ENCODE results near the gene CAMK1D. TPM values are rescaled to one million over a fixed set of nuclear protein-coding genes. Genes with fewer than 3 reads are reported as not detected.

The CAMK1D gene
- total and polyA plus RNA-seq, 4 donors: 1.9 to 19.0 (median 7.6) TPM

- no peaks in the 10 kb centered on the region for H3K4me1 ChIP-seq (ENCODE audit: control insufficient read depth in 1 of 2, insufficient read depth in 2 of 2, low read length in 2 of 2)
- 92 to 93% methylated on average over 13 of the region's 13 CpGs for whole genome bisulfite sequencing, 2 donors
- DNase-seq (no peak), ATAC-seq (ENCODE audit: low FRiP score) (no peak)
- H3K36me3 ChIP-seq (ENCODE audit: control insufficient read depth in 1 of 2, insufficient read depth in 2 of 2, low read length in 1 of 2): no peaks in the 10 kb centered on the region
- H3K27ac ChIP-seq (ENCODE audit: low read depth in 1 of 2, low read length in 2 of 2): no peak overlapping the region
- no peaks in the 10 kb centered on the region for H3K27me3 ChIP-seq (ENCODE audit: control insufficient read depth in 1 of 2, insufficient read depth in 2 of 2, low read length in 1 of 2)
- H3K4me3 ChIP-seq (ENCODE audit: low read length in 2 of 2): no peak overlapping the region
- no peaks in the 10 kb centered on the region for H3K9me3 ChIP-seq (ENCODE audit: control insufficient read depth, low read length)
- intact Hi-C loops (cut with DNase I): no loop called here
These were observed 492.5 kb downstream of the CAMK1D start for GRCh38 chr10:12841826-12842225.

DNA sequence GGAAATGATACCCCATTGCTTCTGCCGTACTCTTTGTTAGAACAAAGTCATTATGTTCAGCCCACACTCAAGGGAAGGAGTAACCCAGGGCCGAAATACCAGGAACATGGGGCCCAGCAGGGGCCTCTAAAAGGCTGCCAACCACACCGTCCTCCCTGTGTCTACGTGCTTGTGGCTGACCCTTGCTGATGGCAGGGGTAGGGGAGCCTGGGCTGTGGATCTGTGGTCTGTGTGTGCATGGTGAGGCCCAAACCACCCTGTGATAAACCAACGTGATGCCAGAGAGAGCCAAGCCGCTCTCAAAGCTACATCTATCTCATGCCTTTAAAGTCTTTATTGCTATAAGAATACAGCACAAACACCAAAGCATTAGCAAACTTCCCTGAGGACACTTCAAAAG, 493.0 kb downstream of the CAMK1D start:
- H3K27me3 ChIP-seq (ENCODE audit: control insufficient read depth in 1 of 2, insufficient read depth in 2 of 2, low read length in 1 of 2): no peaks in the 10 kb centered on the region
- ATAC-seq (ENCODE audit: low FRiP score) (no peak), DNase-seq (no peak)
- no peaks in the 10 kb centered on the region for H3K4me1 ChIP-seq (ENCODE audit: control insufficient read depth in 1 of 2, insufficient read depth in 2 of 2, low read length in 2 of 2)
- H3K4me3 ChIP-seq (ENCODE audit: low read length in 2 of 2): no peak overlapping the region
- intact Hi-C loops (cut with DNase I): no loop called here
- H3K27ac ChIP-seq (ENCODE audit: low read depth in 1 of 2, low read length in 2 of 2): no peak overlapping the region
- H3K36me3 ChIP-seq (ENCODE audit: control insufficient read depth in 1 of 2, insufficient read depth in 2 of 2, low read length in 1 of 2): no peaks in the 10 kb centered on the region
- no peaks in the 10 kb centered on the region for H3K9me3 ChIP-seq (ENCODE audit: control insufficient read depth, low read length)
- WGBS, 2 donors: 91 to 92% methylated on average over 6 of the region's 6 CpGs

- DNase-seq (no peak), ATAC-seq (ENCODE audit: low FRiP score) (no peak)
- no peaks in the 10 kb centered on the region for H3K9me3 ChIP-seq (ENCODE audit: control insufficient read depth, low read length)
- no peaks in the 10 kb centered on the region for H3K36me3 ChIP-seq (ENCODE audit: control insufficient read depth in 1 of 2, insufficient read depth in 2 of 2, low read length in 1 of 2)
- no peaks in the 10 kb centered on the region for H3K4me1 ChIP-seq (ENCODE audit: control insufficient read depth in 1 of 2, insufficient read depth in 2 of 2, low read length in 2 of 2)
- no peak overlapping the region for H3K4me3 ChIP-seq (ENCODE audit: low read length in 2 of 2)
- WGBS, 2 donors: 76 to 83% methylated on average over 12 of the region's 12 CpGs
- H3K27ac ChIP-seq (ENCODE audit: low read depth in 1 of 2, low read length in 2 of 2): no peak overlapping the region
- H3K27me3 ChIP-seq (ENCODE audit: control insufficient read depth in 1 of 2, insufficient read depth in 2 of 2, low read length in 1 of 2): no peaks in the 10 kb centered on the region
- intact Hi-C loops (cut with DNase I): no loop called here
These were observed 494.1 kb downstream of the CAMK1D start for GRCh38 chr10:12843296-12843945.

GRCh38 chr10:12844811-12845483, 495.6 kb downstream of the CAMK1D start:
- intact Hi-C loops (cut with DNase I): no loop called here
- DNase-seq (no peak), ATAC-seq (ENCODE audit: low FRiP score) (peak; percentile 59)
- Histone ChIP-seq H3K27ac (ENCODE audit: low read depth in 1 of 2, low read length in 2 of 2) (peak overlapping the region in 1 of 2 donors; percentile 43), H3K9me3 (ENCODE audit: control insufficient read depth, low read length) (no peaks in the 10 kb centered on the region), H3K27me3 (ENCODE audit: control insufficient read depth in 1 of 2, insufficient read depth in 2 of 2, low read length in 1 of 2) (no peaks in the 10 kb centered on the region), H3K36me3 (ENCODE audit: control insufficient read depth in 1 of 2, insufficient read depth in 2 of 2, low read length in 1 of 2) (no peaks in the 10 kb centered on the region), H3K4me1 (ENCODE audit: control insufficient read depth in 1 of 2, insufficient read depth in 2 of 2, low read length in 2 of 2) (no peaks in the 10 kb centered on the region), H3K4me3 (ENCODE audit: low read length in 2 of 2) (no peak overlapping the region)
- WGBS, 2 donors: 5% methylated on average over 11 of the region's 11 CpGs

GRCh38 chr10:12846718-12847117, 497.4 kb downstream of the CAMK1D start:
- WGBS, 2 donors: 41 to 78% methylated on average over 1 of the region's 1 CpG

DNA sequence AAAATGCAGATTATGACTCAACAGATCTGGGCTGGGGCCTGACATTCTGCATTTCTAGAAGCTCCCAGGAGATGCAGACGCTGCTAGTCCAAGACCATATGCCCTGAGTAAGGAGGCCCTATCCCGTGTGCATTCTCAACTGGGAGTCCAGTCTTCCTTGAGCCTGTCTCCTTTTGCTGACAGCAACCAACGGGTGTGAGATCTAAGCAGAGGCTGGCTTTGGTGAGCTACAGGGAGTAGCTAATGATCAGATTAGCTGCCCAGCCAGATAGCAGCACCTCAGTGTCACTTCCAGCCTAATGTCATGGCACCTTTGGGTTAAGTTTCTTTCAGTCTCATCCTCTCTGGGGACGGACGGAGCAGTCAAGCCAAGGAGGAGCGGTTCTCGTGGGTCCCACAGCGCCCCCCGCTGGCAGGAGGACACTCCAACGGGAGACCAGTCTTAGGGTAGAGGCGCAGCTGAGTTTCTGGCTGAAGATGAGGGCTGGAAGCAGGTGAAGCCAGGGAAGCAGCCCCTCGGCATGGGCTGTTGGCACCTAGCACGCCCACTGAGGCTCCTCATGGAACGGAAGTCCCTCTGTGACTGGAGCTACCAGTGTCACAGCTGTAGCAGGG, 498.1 kb downstream of the CAMK1D start:
- no peak overlapping the region for H3K27ac ChIP-seq (ENCODE audit: low read depth in 1 of 2, low read length in 2 of 2)
- intact Hi-C loops (cut with DNase I): no loop called here
- no peak overlapping the region for H3K4me3 ChIP-seq (ENCODE audit: low read length in 2 of 2)
- no peaks in the 10 kb centered on the region for H3K27me3 ChIP-seq (ENCODE audit: control insufficient read depth in 1 of 2, insufficient read depth in 2 of 2, low read length in 1 of 2)
- no peaks in the 10 kb centered on the region for H3K9me3 ChIP-seq (ENCODE audit: control insufficient read depth, low read length)
- DNase-seq: no peak
- H3K36me3 ChIP-seq (ENCODE audit: control insufficient read depth in 1 of 2, insufficient read depth in 2 of 2, low read length in 1 of 2): no peaks in the 10 kb centered on the region
- WGBS, 2 donors: 80 to 83% methylated on average over 14 of the region's 14 CpGs
- H3K4me1 ChIP-seq (ENCODE audit: control insufficient read depth in 1 of 2, insufficient read depth in 2 of 2, low read length in 2 of 2): no peaks in the 10 kb centered on the region
- ATAC-seq (ENCODE audit: low FRiP score): no peak

More at GRCh38 chr10:12846718-12847117, 497.4 kb downstream of the CAMK1D start:
- intact Hi-C loops (cut with DNase I): no loop called here
- no peaks in the 10 kb centered on the region for H3K36me3 ChIP-seq (ENCODE audit: control insufficient read depth in 1 of 2, insufficient read depth in 2 of 2, low read length in 1 of 2)
- no peaks in the 10 kb centered on the region for H3K9me3 ChIP-seq (ENCODE audit: control insufficient read depth, low read length)
- H3K4me1 ChIP-seq (ENCODE audit: control insufficient read depth in 1 of 2, insufficient read depth in 2 of 2, low read length in 2 of 2): no peaks in the 10 kb centered on the region
- ATAC-seq (ENCODE audit: low FRiP score): no peak
- DNase-seq: no peak
- H3K4me3 ChIP-seq (ENCODE audit: low read length in 2 of 2): no peak overlapping the region
- H3K27me3 ChIP-seq (ENCODE audit: control insufficient read depth in 1 of 2, insufficient read depth in 2 of 2, low read length in 1 of 2): no peaks in the 10 kb centered on the region
- H3K27ac ChIP-seq (ENCODE audit: low read depth in 1 of 2, low read length in 2 of 2): no peak overlapping the region

DNA sequence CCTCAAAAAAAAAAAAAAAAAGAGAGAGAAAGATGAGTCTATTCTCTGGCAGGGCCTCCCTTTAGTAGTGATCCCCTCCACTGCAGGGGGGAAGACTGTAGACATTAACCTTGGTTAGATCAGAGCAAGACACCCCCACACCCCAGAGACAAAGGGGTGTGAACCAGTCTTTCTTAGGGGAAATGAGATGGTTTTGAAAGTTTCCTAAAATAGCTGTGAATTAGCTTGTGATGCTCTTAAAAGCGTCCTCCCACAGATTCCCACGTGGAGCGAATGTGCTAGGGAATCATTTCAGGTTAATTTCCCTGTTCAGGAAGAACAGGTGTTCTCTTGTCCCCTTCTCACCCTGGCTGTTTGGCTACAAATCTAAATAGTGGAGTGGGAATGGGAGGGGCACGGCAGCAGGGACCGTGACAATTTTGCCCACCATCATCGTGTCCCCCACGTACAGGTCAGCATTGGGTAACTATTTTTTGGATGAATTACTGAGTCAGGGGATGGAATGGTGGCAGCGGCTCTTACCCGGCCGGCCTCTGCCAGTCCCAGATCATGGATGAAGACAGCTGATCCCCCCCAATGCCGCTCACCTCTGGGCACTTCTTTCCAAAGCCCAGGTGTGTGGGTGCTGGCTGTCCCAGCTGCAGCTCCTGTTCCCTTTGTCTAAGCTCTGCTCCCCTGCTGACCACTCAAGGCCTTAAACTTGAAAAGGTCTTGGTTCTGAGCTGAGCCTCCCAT, 499.3 kb downstream of the CAMK1D start:
- Histone ChIP-seq H3K4me3 (ENCODE audit: low read length in 2 of 2) (no peak overlapping the region), H3K9me3 (ENCODE audit: control insufficient read depth, low read length) (no peaks in the 10 kb centered on the region), H3K36me3 (ENCODE audit: control insufficient read depth in 1 of 2, insufficient read depth in 2 of 2, low read length in 1 of 2) (no peaks in the 10 kb centered on the region), H3K4me1 (ENCODE audit: control insufficient read depth in 1 of 2, insufficient read depth in 2 of 2, low read length in 2 of 2) (no peaks in the 10 kb centered on the region), H3K27me3 (ENCODE audit: control insufficient read depth in 1 of 2, insufficient read depth in 2 of 2, low read length in 1 of 2) (no peaks in the 10 kb centered on the region), H3K27ac (ENCODE audit: low read depth in 1 of 2, low read length in 2 of 2) (no peak overlapping the region)
- WGBS, 2 donors: 91 to 96% methylated on average over 11 of the region's 11 CpGs
- no peak for ATAC-seq (ENCODE audit: low FRiP score)
- intact Hi-C loops (cut with DNase I): no loop called here
- DNase-seq: no peak

DNA sequence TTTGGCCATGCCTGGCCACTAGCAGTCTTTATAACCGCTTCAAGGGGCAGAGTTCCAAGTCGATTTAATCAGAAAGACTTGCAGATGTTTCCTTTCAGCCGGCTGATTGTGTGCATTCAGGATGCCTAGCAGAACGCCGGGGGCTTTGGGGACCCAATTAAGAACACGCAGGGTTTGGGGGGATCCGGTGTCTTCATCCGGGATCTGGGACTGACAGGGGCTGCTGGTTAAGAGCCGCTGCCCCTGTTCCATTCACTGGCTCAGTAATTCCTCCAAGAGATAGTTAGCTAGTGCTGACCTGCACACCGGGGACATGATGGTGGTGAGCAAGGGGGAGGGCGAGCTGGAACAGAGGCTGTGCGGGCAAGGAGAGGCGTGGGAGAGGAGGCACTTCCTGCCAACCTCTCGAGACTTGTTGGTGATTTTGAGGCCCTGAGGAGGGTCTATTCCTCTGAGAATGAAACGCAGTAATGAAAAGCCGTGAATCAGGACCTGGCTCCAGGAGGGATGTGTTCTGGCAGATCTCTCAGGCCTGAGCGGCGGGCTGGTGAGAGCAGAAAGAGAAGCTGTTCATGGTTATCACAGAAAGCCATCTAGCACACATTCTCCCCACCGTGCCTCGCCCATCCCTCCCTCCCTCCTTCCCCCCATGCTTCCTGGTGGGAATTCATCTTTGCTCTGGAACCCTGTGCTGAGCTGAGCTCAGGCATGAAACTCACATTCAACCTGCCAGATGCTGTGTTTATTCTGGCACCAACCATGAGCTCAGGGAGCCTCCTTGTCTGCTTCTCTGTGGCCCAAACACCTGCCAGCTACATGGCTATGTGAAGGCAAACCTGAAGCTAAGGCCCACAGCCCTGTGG, 500.2 kb downstream of the CAMK1D start:
- ATAC-seq (ENCODE audit: low FRiP score) (peak; percentile 19), DNase-seq (no peak)
- intact Hi-C loops (cut with DNase I): no loop called here
- WGBS, 2 donors: 24 to 31% methylated on average over 20 of the region's 20 CpGs
- no peak overlapping the region for H3K27ac ChIP-seq (ENCODE audit: low read depth in 1 of 2, low read length in 2 of 2)
- H3K4me1 ChIP-seq (ENCODE audit: control insufficient read depth in 1 of 2, insufficient read depth in 2 of 2, low read length in 2 of 2): no peaks in the 10 kb centered on the region
- H3K27me3 ChIP-seq (ENCODE audit: control insufficient read depth in 1 of 2, insufficient read depth in 2 of 2, low read length in 1 of 2): no peaks in the 10 kb centered on the region
- H3K9me3 ChIP-seq (ENCODE audit: control insufficient read depth, low read length): no peaks in the 10 kb centered on the region
- no peaks in the 10 kb centered on the region for H3K36me3 ChIP-seq (ENCODE audit: control insufficient read depth in 1 of 2, insufficient read depth in 2 of 2, low read length in 1 of 2)
- H3K4me3 ChIP-seq (ENCODE audit: low read length in 2 of 2): no peak overlapping the region

Measured in aorta (tissue), 5 donors.